ENCODE data around the gene TRIAP1. TPM values are rescaled to one million over a fixed set of nuclear protein-coding genes. Genes with fewer than 3 reads are reported as not detected.

The TRIAP1 gene
- total RNA-seq, 6 donors from 2014 or later, result 5.2 to 21.1 (median 18.7) TPM; not detected in 1

GRCh38 chr12:120429368-120429767, 16.8 kb downstream of the TRIAP1 start:
- Histone ChIP-seq H3K4me3 (no peak overlapping the region), H3K27ac (no peak overlapping the region), H3K27me3 (no peaks in the 10 kb centered on the region), H3K36me3 (no peaks in the 10 kb centered on the region), H3K4me1 (peaks cover 0 to 3% (median 0%) of the 10 kb centered on the region in 4 donors), H3K9me3 (no peaks in the 10 kb centered on the region)
- TF ChIP-seq CTCF (IDR thresholded peaks at IDR 0.05), result no peak
- TF ChIP-seq POLR2AphosphoS5 (IDR thresholded peaks at IDR 0.05), result no peak
- TF ChIP-seq POLR2A (IDR thresholded peaks at IDR 0.05), result no peak
- TF ChIP-seq EP300 (IDR thresholded peaks at IDR 0.05), result no peak
- whole genome bisulfite sequencing, 2 donors, result 72% methylated on average over 7 of the region's 7 CpGs
- no peak for DNase-seq
- ATAC-seq (ENCODE audit: low FRiP score in 2 of 2), result no peak

GRCh38 chr12:120428597-120429229, 17.5 kb downstream of the TRIAP1 start:
- no peaks in the 10 kb centered on the region for H3K27me3 ChIP-seq
- ATAC-seq (ENCODE audit: low FRiP score in 2 of 2) (no peak), DNase-seq (no peak)
- no peaks in the 10 kb centered on the region for H3K9me3 ChIP-seq
- no peak overlapping the region for H3K27ac ChIP-seq
- H3K36me3 ChIP-seq, result no peaks in the 10 kb centered on the region
- TF ChIP-seq POLR2A (IDR thresholded peaks at IDR 0.05) (no peak), POLR2AphosphoS5 (IDR thresholded peaks at IDR 0.05) (no peak), CTCF (IDR thresholded peaks at IDR 0.05) (no peak), EP300 (IDR thresholded peaks at IDR 0.05) (no peak)
- H3K4me1 ChIP-seq, result peaks cover 0 to 3% (median 0%) of the 10 kb centered on the region in 4 donors
- H3K4me3 ChIP-seq, result no peak overlapping the region
- 63 to 68% methylated on average over 8 of the region's 8 CpGs for WGBS, 2 donors

GRCh38 chr12:120425797-120426196, 20.4 kb downstream of the TRIAP1 start:
- Histone ChIP-seq H3K36me3 (no peaks in the 10 kb centered on the region), H3K27me3 (no peaks in the 10 kb centered on the region), H3K4me3 (no peak overlapping the region), H3K4me1 (peaks cover 0 to 3% (median 0%) of the 10 kb centered on the region in 4 donors), H3K9me3 (no peaks in the 10 kb centered on the region), H3K27ac (no peak overlapping the region)
- TF ChIP-seq EP300 (IDR thresholded peaks at IDR 0.05) (no peak), CTCF (IDR thresholded peaks at IDR 0.05) (no peak), POLR2AphosphoS5 (IDR thresholded peaks at IDR 0.05) (no peak), POLR2A (IDR thresholded peaks at IDR 0.05) (no peak)
- no peak for DNase-seq
- 85 to 87% methylated on average over 3 of the region's 3 CpGs for WGBS, 2 donors
- no peak for ATAC-seq (ENCODE audit: low FRiP score in 2 of 2)

GRCh38 chr12:120422892-120423456, 23.2 kb downstream of the TRIAP1 start:
- WGBS, 2 donors, result 56 to 68% methylated on average over 7 of the region's 7 CpGs
- ATAC-seq (ENCODE audit: low FRiP score in 2 of 2), result no peak
- no peak overlapping the region for H3K27ac ChIP-seq
- no peaks in the 10 kb centered on the region for H3K27me3 ChIP-seq
- no peaks in the 10 kb centered on the region for H3K36me3 ChIP-seq
- H3K4me1 ChIP-seq, result no peaks in the 10 kb centered on the region
- DNase-seq, result no peak
- TF ChIP-seq POLR2AphosphoS5 (IDR thresholded peaks at IDR 0.05), result no peak
- TF ChIP-seq CTCF (IDR thresholded peaks at IDR 0.05), result no peak
- no peak for TF ChIP-seq EP300 (IDR thresholded peaks at IDR 0.05)
- no peak for TF ChIP-seq POLR2A (IDR thresholded peaks at IDR 0.05)
- H3K4me3 ChIP-seq, result no peak overlapping the region
- H3K9me3 ChIP-seq, result no peaks in the 10 kb centered on the region

- WGBS, 2 donors, result 91 to 92% methylated on average over 4 of the region's 4 CpGs
- Histone ChIP-seq H3K4me3 (no peak overlapping the region), H3K27ac (no peak overlapping the region), H3K9me3 (no peaks in the 10 kb centered on the region), H3K36me3 (no peaks in the 10 kb centered on the region), H3K27me3 (no peaks in the 10 kb centered on the region), H3K4me1 (no peaks in the 10 kb centered on the region)
- TF ChIP-seq POLR2AphosphoS5 (IDR thresholded peaks at IDR 0.05), result no peak
- TF ChIP-seq POLR2A (IDR thresholded peaks at IDR 0.05), result no peak
- no peak for TF ChIP-seq CTCF (IDR thresholded peaks at IDR 0.05)
- TF ChIP-seq EP300 (IDR thresholded peaks at IDR 0.05), result no peak
- DNase-seq (no peak), ATAC-seq (ENCODE audit: low FRiP score in 2 of 2) (no peak)
Observed at GRCh38 chr12:120421701-120422100, 24.5 kb downstream of the TRIAP1 start.
